Body of pancreas (tissue), 4 donors: ENCODE results near the gene PIMREG.

ENCODE experiments used
- POLR2A ChIP-seq, 3 donors: fragments of 450-650 bp; IDR thresholded peaks; one replicate each; pipeline ENCODE4 v1.6.1; 2016; ENCODE audit warnings: antibody characterized with exemption in 3 of 3, mild to moderate bottlenecking in 2 of 3
- TF ChIP-seq, protein P1 (sequence below), 7 experiments: fragments of 450-650 bp in 4 of 7; fragments of 200-600 bp in 3 of 7; sonication (generic) in 3 of 7; IDR thresholded peaks; one replicate each; pipeline ENCODE4 v1.5.1; 2016 to 2019; ENCODE audit warnings: antibody characterized with exemption in 7 of 7

DNA sequence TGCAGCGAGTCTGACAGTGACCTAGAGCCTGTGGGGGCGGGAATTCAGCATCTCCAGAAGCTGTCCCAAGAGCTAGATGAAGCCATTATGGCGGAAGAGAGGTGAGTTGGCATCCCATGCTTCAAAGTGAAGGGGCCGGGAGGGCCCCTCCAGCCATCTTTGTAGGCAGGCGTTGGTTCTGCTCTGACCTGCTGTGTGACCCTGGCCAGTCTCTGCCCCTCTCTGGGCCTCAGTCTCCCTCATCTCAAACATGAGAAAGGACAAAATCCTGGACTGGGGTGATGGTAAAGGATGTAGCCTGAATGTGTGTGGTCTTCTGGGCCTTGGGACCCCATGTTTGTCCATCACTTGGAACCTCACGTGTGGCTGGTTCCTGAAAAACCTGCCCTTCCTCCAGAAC, 5.1 kb downstream of the PIMREG start:
- TF ChIP-seq POLR2A (IDR thresholded peaks at IDR 0.05), result no peak
- TF ChIP-seq, protein P1, sequence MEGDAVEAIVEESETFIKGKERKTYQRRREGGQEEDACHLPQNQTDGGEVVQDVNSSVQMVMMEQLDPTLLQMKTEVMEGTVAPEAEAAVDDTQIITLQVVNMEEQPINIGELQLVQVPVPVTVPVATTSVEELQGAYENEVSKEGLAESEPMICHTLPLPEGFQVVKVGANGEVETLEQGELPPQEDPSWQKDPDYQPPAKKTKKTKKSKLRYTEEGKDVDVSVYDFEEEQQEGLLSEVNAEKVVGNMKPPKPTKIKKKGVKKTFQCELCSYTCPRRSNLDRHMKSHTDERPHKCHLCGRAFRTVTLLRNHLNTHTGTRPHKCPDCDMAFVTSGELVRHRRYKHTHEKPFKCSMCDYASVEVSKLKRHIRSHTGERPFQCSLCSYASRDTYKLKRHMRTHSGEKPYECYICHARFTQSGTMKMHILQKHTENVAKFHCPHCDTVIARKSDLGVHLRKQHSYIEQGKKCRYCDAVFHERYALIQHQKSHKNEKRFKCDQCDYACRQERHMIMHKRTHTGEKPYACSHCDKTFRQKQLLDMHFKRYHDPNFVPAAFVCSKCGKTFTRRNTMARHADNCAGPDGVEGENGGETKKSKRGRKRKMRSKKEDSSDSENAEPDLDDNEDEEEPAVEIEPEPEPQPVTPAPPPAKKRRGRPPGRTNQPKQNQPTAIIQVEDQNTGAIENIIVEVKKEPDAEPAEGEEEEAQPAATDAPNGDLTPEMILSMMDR (IDR thresholded peaks at IDR 0.05), result no peak
